Measurements from ENCODE around the gene OR6C65. TPM values are rescaled to one million over a fixed set of nuclear protein-coding genes. Genes with fewer than 3 reads are reported as not detected.

Gene OR6C65
- polyA plus RNA-seq, 4 donors, result not detected

- no peak for DNase-seq (ENCODE audit: low read depth in 4 of 4, low spot score in 3 of 4)
These were observed 45.0 kb downstream of the OR6C65 start for GRCh38 chr12:55445357-55445756.

GRCh38 chr12:55446326-55446725 lies 46.0 kb downstream of the OR6C65 start:
- DNase-seq (ENCODE audit: low read depth in 4 of 4, low spot score in 3 of 4), result no peak

GRCh38 chr12:55448825-55449224 lies 48.5 kb downstream of the OR6C65 start:
- no peak for DNase-seq (ENCODE audit: low read depth in 4 of 4, low spot score in 3 of 4)

Other genes with a start within 250 kb of the OR6C65 start
- gene OR10A7, start 179.5 kb upstream of the OR6C65 start, polyA plus RNA-seq (ENCODE audit: insufficient read length in 4 of 4), result not detected
- not detected for gene OR6C74, start 155.9 kb upstream of the OR6C65 start, polyA plus RNA-seq (ENCODE audit: insufficient read length in 4 of 4)
- gene OR6C6, start 104.0 kb upstream of the OR6C65 start, polyA plus RNA-seq (ENCODE audit: insufficient read length in 4 of 4), result under 1 TPM in 1 of 4 donors, not detected in 3; 0.04 TPM
- not detected for gene OR6C1, start 86.2 kb upstream of the OR6C65 start, polyA plus RNA-seq (ENCODE audit: insufficient read length in 4 of 4)
- gene OR6C3, start 69.8 kb upstream of the OR6C65 start, polyA plus RNA-seq (ENCODE audit: insufficient read length in 4 of 4), result not detected
- gene OR6C75, start 37.6 kb upstream of the OR6C65 start, polyA plus RNA-seq (ENCODE audit: insufficient read length in 4 of 4), result under 1 TPM in 1 of 4 donors, not detected in 3; 0.03 TPM
- not detected for gene OR6C76, start 25.7 kb downstream of the OR6C65 start, polyA plus RNA-seq (ENCODE audit: insufficient read length in 4 of 4)
- not detected for gene OR6C2, start 43.5 kb downstream of the OR6C65 start, polyA plus RNA-seq (ENCODE audit: insufficient read length in 4 of 4)
- gene OR6C70, start 69.6 kb downstream of the OR6C65 start, polyA plus RNA-seq (ENCODE audit: insufficient read length in 4 of 4), result not detected
- gene OR6C68, start 91.8 kb downstream of the OR6C65 start, polyA plus RNA-seq (ENCODE audit: insufficient read length in 4 of 4), result not detected
- gene OR6C4, start 149.1 kb downstream of the OR6C65 start, polyA plus RNA-seq (ENCODE audit: insufficient read length in 4 of 4), result under 1 TPM in 1 of 4 donors, not detected in 3; 0.01 TPM
- under 1 TPM in 1 of 4 donors, not detected in 3; 0.04 TPM for gene OR2AP1, start 171.9 kb downstream of the OR6C65 start, polyA plus RNA-seq (ENCODE audit: insufficient read length in 4 of 4)
- gene OR10P1, start 236.4 kb downstream of the OR6C65 start, polyA plus RNA-seq (ENCODE audit: insufficient read length in 4 of 4), result not detected